ENCODE data around the gene POLG.

The POLG gene

DNA sequence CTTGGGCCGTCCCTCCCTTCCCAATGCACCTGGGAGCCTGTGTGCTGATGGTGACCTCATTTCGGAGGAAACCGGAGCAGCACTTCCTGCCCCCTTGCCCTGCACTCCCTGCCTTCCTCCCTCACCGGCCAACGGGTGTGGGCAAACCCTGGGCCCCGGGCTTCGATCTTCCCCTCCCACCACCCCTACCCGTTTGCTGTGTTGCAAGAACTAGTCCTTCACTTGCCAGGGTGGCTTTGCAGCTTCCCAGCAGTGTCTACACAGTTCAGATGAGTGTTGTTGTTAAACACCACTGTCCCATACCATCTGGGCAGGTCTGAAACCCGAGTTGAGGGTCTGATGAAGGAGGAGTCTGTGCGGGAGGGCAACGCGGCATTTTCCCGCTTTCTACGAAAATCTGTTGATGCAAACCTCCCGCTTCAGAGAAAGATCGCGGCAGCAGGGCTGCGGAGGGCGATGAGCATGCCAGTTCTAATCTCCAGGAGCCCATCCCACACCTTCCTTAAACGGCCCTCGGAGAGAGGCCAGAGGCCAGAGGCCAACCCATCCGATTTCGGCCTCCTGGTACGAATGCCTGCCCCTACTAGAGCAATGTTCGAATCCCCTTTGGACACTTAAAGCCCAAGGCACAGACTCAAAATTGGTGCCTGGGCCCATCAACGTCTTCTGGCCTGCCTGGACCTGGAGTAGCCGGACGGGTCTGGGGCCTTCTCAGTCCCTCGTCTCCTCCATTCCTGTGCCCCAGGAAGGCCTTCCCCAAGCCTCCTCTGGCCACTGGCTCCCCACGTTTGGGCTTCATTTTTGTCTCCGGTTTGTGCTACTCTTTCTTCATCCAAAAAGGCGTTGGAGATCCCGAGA, 35.7 kb upstream of the POLG start:
- no peak for DNase-seq (ENCODE audit: low spot score)

DNA sequence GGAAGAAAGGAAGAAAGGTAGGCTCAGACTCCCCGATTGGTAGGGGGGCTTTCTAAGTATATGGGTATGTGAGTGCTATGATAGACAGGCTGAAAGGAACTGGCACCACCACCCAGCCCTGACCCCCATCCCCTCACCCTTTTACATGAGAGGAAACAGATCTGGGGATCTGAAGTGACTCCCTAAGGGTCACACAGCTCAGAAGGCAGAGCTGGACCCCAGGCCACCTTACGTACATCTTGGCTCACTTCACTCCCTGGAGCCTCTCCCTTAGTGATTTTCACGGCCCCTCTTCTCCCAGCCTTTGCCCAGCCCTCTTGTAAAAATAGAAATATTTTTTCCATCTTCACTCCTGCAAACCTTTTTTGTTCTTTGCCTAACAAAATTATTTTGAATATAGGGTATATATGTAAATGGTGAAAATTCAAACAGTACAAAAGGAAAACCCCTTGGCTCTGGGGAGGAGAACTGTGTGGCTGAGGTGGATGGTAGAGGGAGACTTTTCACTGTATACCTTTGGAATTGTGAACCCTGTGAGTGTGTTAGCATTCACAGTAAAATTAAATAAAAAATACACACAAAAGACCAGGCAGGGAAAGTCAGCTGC, 34.8 kb upstream of the POLG start:
- no peak for DNase-seq (ENCODE audit: low spot score)

DNA sequence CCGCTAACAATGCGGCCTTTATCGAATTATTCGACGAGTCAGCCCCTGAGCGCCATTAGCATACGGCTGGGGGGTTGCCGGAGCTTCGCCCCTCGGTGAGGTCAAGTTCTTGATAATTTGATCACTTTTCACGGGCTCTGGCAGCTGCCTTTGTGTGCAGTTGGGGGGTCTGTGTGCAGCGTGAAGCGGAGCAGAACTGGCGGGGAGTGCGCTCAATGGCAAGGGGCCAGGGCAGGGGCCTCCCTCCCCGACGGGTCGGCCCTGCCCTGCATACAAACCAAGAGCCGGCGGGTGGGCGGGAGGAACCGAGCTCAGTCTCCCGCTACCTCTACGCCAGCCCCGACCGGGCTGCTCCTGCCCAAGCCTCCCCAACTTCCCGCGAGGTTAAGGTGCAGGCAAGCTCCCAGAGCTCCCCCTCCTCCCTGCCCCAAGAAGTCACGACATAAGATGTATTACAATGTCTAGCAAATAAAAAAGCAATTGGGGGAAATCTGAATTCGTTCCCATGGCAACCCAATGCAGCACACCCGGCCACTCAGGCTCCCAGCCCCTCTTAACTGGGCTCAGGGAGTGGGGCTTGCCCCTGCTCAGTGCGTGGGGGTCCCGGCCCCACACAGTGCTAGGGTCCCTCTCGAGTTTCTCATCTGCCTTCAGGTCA, 34.1 kb upstream of the POLG start:
- DNase-seq (ENCODE audit: low spot score) = no peak

DNA sequence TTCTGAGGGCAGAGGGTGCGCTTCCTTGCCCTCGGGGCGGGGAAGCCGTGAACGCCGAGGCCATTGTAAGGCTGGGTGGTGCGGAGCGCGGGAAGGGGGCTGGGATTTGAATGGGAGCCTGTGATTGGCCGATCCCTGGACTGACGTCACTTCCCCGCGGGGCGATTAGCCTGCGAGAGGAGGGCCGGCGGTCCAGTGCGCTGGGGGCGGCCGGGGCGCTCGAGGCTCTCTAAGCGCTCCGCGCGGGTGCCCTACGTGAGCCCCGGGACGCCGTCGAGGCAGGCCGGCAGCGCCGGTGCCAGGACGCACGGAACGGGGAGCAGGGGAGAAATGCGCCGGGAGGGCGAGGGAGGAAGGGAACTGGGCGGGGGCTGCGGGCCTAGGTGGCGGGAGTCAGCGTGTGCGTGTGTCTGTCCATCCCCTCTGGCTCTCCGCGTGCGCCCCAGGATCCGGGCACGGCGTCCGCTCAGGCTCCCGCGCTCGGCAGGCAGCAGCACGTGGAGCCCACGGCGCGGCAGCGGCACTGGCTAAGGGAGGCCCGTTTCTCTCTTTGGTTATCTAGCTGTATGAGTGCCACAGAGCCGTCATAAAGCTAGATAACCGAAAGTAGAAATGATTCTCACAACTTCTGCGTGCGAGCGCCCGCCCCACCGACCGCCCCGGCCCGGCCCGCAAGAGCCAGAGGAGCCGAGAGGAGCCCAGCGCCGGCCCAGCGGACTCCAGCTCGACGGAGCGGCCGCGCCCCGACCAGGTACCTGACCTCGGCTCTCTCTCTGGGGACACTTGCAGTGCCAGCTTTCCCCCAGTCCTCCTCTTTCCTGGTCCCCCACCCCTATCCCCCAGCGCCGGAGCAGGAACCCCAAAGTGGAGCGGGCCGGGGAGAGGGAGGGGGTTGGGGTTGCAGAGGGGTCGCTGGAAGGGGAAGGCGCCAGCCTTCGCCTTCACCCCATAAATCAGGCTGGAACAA, 33.1 kb upstream of the POLG start:
- DNase-seq (ENCODE audit: low spot score) = peak; percentile 60

DNA sequence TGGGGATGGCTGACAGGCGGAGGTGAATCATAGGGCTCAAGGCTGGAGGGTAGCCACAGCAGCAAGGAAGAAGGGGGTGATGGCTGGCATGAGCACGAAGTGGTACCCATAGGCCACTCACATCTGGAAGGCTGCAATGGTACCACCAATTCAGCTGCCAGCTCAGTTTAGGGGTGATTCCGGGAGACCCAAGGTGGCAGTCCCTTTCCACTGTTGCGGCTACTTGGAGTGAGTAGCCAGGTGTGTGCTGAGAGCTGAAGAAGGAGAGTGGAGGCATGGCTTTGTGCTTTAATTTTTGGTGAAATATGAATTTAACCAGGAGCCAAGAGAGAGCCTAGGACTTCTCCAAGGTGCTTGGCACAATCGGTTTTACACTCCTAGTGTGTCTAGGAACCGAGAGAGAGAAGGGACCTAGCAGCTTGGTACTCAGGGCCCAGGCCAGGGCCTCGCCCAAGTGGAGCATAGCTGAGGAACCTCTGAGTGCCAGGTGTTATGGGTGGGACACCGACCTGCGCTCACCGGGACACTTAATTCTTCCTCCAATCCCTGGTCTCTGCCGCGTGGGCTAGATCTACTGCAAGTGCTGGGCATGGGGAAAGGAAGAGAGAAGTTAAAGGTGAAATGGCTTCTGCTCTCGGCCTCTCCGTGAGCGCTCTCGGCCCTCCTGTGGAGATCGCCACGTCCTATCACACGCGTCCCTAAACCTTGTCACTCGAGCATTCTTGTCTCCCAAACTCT, 32.2 kb upstream of the POLG start:
- no peak for DNase-seq (ENCODE audit: low spot score)

DNA sequence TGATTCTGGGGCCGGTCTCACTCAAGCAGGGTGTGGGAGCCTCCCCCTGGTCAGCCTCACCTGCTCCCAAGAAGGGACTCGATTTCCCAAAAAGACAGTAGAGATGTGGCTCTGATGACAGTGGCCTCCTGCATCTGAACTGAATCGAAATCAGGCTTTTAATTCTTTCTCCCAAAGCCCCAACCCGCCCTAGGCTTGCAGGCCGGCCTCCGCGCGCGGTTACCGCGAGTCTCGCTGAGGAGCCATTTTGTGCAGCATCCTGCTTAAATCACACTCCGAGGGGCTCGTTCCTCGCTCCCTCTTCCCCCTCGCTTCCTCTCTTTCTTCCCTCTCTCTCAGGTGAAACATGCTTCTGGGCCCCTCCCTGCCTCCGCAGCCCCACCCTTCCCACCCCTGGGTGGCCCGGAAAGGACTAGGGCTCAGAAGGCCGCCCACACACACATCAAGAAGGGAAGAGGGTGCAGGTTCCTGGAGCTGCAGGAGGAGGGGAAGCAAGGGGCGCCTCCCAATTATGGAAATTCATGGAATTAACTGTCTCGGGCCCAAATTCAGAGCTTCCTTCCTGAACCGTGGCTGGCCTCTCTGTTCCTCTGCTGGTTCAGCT, 30.9 kb upstream of the POLG start:
- DNase-seq (ENCODE audit: low spot score) = no peak

DNA sequence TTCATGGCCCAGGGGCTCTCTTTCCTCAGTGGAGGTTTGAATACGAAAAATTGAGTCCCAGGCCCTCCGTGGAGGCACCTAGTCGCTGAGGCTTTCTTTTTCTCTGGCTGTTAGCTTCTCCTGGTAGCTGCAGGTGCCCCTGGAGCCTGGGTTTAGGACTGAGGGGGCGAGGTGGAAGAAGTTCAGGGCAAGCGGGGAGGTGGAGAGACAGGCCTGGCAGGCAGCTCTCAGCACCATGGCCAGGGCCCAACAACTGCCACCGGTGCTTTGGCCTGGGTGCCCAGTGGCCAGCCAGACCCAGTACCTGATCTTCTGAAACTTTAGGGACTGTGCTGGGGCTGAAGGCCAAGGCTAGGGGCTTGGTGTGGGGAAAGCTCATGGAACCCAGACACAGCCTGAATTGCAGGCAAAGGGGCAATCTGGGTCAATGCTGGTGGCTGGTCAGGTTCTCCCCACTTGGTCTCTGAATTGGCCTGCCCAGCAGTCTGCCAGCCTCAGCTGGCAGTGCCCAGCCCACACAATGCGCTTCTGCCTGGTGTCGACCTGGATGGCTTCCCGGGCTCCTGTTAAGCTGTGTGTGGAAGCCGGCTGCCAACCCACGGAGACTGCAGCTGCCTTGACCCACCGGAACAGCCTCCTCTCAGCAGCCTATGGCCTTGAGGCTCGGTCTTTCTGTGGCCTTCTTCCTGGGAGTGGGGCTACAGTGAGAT, 30.3 kb upstream of the POLG start:
- DNase-seq (ENCODE audit: low spot score) = no peak

DNA sequence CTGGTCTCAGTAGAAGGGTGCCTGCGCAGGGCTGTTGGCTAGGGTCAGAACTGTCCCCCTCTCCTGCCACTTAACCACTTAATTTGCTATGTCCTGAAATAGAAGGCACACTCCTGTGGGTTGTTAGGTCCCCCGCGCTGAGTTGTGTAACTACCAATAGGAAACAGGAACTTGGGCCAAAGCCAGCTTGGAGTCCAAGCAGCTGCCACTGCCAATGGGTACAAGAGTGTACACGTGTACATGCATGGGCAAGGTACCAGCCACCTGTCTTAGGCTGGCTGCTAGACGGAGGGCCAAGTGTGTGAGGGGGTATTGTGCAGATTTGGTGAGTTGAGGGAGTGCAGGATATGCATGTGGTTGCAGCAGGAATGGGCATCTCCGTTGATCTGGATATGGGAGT, 29.7 kb upstream of the POLG start:
- no peak for DNase-seq (ENCODE audit: low spot score)

DNA sequence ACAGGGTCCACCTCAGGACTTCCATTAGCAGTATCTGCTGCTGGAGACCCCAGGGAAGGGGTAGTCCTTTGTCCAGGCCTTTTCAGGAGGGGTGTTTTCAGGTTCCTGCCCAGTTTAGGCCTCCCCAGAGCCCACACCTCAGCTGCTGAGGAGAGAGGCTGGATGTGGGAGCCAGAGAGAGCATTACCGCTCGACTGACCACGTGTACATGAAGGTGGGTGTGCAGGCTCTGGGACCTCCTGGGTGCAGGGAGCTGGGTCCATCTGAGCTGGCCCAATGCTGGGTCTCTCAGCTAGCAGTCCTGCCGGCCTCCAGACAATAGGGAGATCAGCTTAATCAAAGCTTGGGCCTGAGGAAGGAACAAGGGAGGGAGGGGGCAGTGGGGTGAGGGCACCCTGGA, 29.1 kb upstream of the POLG start:
- DNase-seq (ENCODE audit: low spot score) = no peak

DNA sequence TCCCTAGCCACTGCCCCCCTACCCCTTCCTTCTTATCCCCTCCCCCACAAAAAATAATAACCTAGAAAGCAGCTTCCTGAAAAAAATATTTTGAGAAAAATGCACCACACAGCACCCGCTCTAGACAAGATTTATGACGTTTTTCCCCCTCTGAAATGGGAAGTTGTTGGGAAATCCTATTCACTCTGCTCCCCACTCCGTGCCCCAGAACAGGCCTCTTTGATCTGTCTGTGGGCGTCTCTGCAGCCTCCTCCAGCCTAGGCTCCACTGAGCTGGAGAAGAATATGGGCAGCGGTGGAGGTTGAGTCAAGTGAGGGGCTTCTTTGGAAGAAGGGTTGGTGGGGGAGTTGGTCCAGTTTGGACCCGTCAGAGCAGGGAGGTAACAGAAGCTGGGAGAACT, 28.5 kb upstream of the POLG start:
- DNase-seq (ENCODE audit: low spot score) = no peak

DNA sequence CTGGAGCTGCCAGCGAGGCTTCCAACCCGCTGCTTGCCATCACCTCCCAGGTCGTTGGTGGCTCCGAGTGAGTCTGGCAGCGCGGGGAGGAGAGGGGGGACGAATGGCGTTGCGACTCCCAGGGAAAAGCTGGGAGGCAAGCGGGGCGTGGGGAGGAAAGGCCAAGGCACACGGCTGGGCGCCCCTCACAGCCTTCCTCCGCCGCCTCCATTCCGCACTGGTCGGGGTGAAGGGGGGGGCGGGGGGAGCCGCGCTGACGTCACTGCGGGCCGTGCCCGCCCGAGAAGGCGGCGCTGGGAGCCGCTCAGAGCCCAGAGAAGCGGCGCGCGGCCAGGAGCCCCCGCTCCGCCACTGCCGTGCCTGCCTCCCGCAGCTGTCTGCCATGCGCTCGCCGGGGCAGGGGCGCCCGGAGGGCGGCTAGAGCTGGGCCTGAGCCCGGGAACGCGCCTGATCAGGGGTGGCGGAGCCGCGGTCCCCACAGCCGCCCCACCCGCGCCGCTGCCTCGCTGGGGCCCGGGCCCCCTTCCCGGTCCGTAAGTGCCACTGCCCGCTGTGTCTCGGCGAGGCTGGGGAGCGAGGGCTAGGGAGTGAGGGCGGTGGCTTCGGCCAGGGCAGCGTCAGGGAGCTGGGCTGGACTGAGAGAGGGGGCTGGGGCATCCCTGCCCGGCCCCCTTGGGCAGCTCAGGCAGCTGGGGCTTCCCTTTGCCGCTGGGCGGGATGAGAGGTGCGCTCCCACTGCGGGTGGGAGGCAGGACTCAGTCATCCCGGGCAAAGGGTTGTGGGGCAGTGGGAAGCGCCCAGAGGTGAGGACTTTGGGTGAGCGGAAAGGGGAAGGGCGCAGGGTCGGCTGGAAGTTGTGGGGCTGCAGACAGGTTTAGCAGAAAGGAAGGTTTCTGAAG, 27.8 kb upstream of the POLG start:
- DNase-seq (ENCODE audit: low spot score) = no peak

DNA sequence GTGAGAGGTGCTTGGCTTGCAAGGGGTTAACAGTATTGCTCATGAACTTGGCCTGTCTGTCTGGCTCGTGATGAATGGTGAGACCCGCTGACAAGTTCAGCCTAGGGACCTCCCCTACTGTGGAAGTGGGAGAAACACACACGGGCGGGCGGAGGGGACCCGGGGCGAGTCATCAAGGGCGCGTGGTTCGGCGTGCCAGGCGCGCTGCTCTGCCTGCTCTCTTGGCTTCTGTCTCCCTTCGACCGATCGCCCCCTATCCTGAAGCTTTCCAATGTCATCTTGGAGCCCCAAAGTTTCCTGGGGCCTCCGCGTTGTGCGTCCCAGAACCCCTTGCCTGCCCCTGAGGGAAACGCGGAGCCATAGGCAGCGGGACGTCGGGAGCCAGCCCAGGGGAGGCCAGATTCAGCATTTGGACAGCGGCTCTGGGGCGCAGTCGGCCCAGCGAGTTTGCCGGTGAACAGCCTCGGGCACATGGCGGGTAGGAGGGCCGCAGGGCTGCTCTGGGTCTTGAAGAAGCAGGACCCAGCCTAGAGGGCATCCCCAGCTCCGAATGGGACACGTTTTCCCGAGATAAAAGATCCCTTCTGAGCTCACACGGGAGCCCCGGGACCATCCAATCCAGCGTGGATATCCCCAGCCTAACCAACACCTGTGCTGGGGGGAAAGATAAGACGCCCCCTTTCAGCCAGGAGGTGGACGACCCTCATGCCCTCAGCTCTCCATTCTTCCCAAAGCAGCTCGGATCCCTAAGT, 27.0 kb upstream of the POLG start:
- DNase-seq (ENCODE audit: low spot score) = peak; percentile 94

DNA sequence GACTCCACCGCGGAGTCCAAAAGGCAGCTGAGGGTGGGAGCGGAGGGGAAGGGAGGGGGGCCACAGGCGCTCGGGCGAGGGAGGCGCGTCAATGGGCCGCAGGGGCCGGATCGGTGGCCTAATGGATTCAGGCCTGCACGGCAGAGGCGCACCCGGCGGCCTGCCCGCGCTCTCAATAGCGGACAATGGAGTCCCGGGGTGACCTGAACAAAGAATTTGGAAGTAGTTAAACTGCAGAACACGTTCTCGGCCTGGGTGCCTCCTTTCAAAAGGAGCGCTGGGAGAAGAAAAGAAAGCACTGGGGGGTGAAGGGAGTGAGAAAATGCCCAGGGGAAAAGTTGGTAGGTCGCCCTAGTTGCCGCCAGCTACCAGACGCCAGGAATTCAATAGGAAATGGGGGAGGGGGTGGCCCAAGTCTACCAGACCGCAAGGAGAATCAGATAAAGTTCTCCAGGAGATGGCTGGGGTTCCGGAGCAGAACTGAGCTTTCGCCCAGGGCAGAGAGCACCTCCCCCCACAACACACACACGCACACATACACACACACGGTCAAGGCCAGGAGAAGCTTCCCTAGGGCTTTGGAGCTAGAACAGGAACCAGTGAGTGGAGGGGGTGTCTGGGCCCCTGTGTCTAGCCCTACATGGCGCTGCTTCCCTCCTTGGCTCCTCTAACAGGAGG, 25.8 kb upstream of the POLG start:
- DNase-seq (ENCODE audit: low spot score) = no peak

DNA sequence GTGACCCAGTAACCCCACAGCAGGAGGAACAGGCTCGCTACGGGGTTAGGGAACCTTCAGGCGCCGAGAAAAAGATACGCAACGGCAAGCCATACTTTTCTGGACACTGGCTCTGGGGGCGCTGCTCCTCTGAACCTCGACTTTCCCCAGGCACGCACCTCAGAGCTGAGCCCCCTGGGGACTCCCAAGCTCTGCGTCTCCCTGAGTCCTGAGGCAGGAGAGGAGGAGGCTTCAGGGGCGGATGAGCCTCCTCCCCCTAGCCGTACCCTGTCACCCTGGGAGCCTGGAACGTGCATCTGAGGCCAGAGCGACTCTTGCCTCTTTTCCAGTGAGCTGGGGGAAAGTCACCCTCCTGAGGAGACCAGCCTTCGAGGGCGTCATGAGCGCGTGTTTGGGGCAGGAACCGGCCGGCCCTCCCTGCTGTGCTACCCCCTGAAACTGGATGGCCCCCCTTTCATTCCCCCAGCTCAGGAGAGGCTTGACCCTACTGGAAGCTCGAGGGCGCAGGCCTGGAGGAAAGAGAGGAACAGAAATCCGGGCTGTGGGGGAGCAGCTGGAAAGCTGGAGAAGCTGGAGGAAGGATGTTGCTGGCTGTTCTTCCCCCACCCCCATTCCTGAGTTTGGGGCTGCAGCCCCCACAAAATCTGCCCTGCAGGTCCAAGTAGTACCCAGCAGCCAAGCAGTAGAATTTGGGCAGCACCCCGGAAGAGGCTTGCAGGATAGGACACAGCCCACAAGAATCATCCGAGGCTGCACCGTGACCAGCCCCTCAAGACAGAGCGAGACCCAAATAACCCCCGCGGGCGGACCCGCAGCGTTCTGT, 25.1 kb upstream of the POLG start:
- DNase-seq (ENCODE audit: low spot score) = no peak

DNA sequence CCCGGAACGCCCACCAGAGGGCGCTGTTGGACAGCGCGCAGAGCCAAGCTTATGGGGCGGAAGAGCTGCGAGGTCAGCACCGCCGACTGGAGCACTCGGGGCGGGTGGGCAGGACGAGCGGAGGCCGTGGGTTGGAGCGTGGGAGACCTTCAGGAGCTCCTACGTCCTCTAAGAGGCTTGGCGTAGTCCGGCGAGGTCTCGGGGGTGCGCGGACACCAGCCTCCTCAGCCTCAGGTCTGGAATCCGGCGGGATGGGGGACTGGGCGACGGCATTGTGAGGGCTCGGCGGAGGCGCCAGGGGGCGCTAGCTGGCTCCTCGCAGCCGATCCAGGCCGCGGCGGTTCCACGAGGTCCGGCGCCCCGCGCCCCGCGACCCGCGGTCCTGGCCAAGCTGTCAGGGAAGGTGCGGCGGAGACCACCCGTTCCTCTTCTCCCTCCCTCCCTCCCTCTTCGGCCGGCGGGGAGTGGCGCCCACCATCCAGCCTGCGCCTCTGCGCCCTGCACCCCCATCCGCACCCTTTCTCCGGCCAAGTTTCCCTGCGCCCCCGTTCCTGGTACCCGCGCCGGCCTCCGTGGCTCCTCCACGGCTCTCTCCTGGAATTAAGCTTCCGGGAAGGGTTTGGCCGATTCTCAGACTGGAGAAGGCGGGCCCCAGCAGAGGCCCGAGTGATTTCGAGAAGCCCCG, 24.3 kb upstream of the POLG start:
- DNase-seq (ENCODE audit: low spot score) = peak; percentile 93

DNA sequence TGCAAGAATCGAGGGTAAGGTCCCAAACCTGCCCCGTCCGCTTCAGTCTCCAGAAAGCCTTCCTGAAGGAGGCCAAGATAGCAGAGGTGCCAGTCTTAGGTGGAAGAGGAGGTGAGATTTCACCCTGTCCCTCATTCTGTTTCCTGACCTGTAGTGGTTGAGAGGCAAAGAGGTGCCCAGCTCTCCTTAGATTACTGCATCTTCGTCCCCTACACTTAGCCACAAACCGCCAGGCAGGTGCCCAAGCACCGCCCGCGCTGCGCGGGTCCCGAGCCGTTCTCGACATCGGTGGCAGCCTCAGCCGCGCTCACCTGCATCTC, 23.8 kb upstream of the POLG start:
- DNase-seq (ENCODE audit: low spot score) = no peak

Measured in AG08396 (cell line).